Loucy (cell line): Measurements from ENCODE around the gene PSME2.

Source experiments
- EZH2phosphoT487 ChIP-seq: fragments of 200-600 bp; IDR thresholded peaks from 2 replicates; pipeline ENCODE4 v1.6.1; 2018; ENCODE audit warnings: antibody characterized with exemption, mild to moderate bottlenecking, moderate library complexity, borderline replicate concordance
- TF ChIP-seq, protein P1 (sequence below): fragments of 200-600 bp; sonication (generic); conservative IDR thresholded peaks from 2 replicates; pipeline ENCODE4 v1.5.1; 2014; ENCODE audit warnings: mild to moderate bottlenecking, antibody characterized with exemption, low read length

DNA sequence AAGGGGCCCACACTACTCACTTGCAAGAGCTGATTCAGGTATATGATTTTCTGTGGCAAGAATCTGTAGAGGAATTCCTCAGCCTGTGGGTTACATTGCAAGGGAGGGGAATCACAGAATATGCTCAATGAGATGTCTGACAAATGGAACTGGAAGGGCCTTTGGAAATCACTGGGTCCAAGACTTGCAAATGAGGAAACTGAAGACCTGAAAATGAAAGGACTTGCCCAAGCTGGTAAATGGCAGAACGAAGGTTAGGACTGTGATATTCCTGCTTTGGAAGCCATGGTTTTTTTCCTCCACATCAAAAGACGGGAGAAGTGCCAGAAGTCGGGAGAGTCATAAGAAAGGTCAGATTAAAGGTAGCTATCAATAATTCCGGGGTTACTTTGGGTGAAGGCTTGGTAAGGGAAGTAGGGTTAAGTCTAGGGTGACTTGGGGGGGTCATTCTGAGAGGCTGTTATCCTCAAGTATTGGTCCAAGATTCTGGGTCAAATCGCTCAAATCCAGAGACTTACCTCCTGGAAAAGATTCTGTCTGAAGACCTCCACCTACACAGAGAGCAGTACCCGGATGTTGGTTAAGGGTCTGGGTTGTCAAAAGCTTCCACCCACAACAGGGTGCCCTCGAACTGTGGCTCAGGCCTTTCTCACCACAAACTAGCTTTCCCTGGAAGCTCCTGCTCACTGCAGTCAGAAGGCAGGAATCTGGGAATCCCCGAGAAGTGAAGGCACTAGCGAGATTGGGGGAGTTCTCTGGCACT lies 539 bp downstream of the PSME2 start:
- TF ChIP-seq, protein P1, sequence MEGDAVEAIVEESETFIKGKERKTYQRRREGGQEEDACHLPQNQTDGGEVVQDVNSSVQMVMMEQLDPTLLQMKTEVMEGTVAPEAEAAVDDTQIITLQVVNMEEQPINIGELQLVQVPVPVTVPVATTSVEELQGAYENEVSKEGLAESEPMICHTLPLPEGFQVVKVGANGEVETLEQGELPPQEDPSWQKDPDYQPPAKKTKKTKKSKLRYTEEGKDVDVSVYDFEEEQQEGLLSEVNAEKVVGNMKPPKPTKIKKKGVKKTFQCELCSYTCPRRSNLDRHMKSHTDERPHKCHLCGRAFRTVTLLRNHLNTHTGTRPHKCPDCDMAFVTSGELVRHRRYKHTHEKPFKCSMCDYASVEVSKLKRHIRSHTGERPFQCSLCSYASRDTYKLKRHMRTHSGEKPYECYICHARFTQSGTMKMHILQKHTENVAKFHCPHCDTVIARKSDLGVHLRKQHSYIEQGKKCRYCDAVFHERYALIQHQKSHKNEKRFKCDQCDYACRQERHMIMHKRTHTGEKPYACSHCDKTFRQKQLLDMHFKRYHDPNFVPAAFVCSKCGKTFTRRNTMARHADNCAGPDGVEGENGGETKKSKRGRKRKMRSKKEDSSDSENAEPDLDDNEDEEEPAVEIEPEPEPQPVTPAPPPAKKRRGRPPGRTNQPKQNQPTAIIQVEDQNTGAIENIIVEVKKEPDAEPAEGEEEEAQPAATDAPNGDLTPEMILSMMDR: no peak
- no peak for TF ChIP-seq EZH2phosphoT487
